Measurements from ENCODE around the gene PSD.

DNA sequence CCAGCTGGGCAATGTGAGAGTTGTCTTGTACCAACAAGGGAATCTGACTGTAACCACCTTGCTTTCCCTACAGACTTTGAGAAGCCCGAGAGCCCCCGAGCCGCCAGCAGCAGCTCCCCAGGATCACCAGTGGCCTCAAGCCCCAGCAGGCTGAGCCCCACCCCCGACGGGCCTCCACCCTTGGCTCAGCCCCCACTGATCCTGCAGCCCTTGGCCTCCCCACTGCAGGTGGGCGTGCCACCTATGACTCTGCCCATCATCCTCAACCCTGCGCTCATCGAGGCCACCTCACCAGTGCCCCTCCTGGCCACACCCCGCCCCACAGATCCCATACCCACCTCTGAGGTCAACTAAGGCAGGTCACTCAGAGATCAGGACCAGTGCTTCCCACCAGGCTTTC, 36.6 kb downstream of the PSD start:
- TF ChIP-seq, protein P1, sequence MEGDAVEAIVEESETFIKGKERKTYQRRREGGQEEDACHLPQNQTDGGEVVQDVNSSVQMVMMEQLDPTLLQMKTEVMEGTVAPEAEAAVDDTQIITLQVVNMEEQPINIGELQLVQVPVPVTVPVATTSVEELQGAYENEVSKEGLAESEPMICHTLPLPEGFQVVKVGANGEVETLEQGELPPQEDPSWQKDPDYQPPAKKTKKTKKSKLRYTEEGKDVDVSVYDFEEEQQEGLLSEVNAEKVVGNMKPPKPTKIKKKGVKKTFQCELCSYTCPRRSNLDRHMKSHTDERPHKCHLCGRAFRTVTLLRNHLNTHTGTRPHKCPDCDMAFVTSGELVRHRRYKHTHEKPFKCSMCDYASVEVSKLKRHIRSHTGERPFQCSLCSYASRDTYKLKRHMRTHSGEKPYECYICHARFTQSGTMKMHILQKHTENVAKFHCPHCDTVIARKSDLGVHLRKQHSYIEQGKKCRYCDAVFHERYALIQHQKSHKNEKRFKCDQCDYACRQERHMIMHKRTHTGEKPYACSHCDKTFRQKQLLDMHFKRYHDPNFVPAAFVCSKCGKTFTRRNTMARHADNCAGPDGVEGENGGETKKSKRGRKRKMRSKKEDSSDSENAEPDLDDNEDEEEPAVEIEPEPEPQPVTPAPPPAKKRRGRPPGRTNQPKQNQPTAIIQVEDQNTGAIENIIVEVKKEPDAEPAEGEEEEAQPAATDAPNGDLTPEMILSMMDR (IDR thresholded peaks at IDR 0.05; ENCODE audit: low read depth, low read length, poor library complexity, severe bottlenecking) = no peak
- TF ChIP-seq EZH2phosphoT487 (IDR thresholded peaks at IDR 0.05; ENCODE audit: borderline replicate concordance, low read length) = no peak

Measured in DOHH2 (cell line).